Tibial nerve (tissue), 4 donors: ENCODE measurements around the gene KDM2A. TPM values are rescaled to one million over a fixed set of nuclear protein-coding genes. Genes with fewer than 3 reads are reported as not detected.
A peak's percentile ranks its signal among the peaks of the same experiment; 100 is the strongest.

Experiments used
- DNase-seq, 2 donors: peaks; one replicate each; pipeline ENCODE4 v3.0.0-alpha.2; 2019; ENCODE audit warnings: low spot score in 2 of 2
- H3K27ac ChIP-seq, 4 donors: fragments of 200-600 bp; sonication (generic) in 3 of 4; one replicate each; pipeline ENCODE4 v1.5.1; 2017 to 2019; ENCODE audit warnings: mild to moderate bottlenecking in 1 of 4
- H3K27me3 ChIP-seq, 2 donors: fragments of 200-600 bp; sonication (generic) in 1 of 2; one replicate each; pipeline versions ENCODE4 v1.5.1 to v1.6.0; 2017 to 2019
- H3K36me3 ChIP-seq, 3 donors: fragments of 200-600 bp; sonication (generic); one replicate each; pipeline ENCODE4 v1.5.1; 2018 to 2019
- H3K4me1 ChIP-seq, 4 donors: fragments of 200-600 bp; sonication (generic) in 3 of 4; one replicate each; pipeline ENCODE4 v1.5.1; 2017 to 2019
- H3K4me3 ChIP-seq, 4 donors: fragments of 200-600 bp; sonication (generic) in 3 of 4; one replicate each; pipeline ENCODE4 v1.5.1; 2017 to 2019; ENCODE audit warnings: mild to moderate bottlenecking in 1 of 4, moderate library complexity in 1 of 4
- H3K9me3 ChIP-seq, 4 donors: fragments of 200-600 bp; sonication (generic) in 3 of 4; one replicate each; pipeline ENCODE4 v1.5.1; 2017 to 2019
- EP300 ChIP-seq, 2 donors: sonication (generic); formaldehyde crosslinking; IDR thresholded peaks; one replicate each; pipeline ENCODE4 v1.6.1; 2017; ENCODE audit warnings: antibody characterized with exemption in 2 of 2, mild to moderate bottlenecking in 1 of 2
- POLR2A ChIP-seq, 2 donors: fragments of 450-650 bp; IDR thresholded peaks; one replicate each; pipeline ENCODE4 v1.6.1; 2017; ENCODE audit warnings: antibody characterized with exemption in 2 of 2, mild to moderate bottlenecking in 2 of 2, moderate library complexity in 2 of 2
- WGBS, 2 donors: methylation state at CpG; one replicate each; pipeline ENCODE4 v1.1.5; 2018; 5-methylcytosine and 5-hydroxymethylcytosine counted together
- total RNA-seq, 4 donors: library from RNA; depleted of rRNA; stranded (reverse); fragments of >200 nt; gene quantifications; one replicate each; pipeline ENCODE4 v1.1.0, GENCODE V29; 2016
- TF ChIP-seq, protein P1 (sequence below), 5 experiments: fragments of 200-600 bp in 3 of 5; fragments of 450-650 bp in 2 of 5; sonication (generic) in 3 of 5; IDR thresholded peaks; one replicate each; pipeline ENCODE4 v1.5.1; 2016 to 2019; ENCODE audit warnings: antibody characterized with exemption in 5 of 5, mild to moderate bottlenecking in 3 of 5, moderate library complexity in 2 of 5

Gene KDM2A
- total RNA-seq, 4 donors from 2014 or later, result 40.9 to 106 (median 67.4) TPM

DNA sequence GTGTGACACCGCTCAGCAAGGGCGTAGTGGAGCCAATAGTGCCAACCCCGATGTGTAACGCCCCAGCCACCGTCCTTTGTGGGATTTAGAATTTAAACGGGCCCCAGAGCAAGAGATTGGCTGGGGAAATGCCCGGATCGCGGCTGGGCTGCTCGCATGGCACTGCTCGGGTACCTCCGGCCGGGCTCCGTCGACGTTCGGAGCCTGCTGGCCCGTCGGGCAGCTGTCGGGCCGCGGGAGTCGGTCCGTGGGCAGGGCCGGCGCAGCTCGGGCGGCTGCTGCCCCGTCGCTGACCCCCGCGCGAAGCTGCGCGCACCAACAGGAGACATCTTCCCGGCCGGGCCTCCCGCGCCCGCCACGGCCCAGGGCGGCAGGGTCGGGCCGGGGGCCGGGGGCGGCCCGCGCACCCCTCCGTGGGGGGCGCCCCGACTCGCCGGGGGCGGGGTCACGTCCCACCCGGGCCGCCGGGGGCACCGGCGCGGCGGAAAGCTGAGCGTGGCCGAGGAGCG, 1.3 kb upstream of the KDM2A start:
- Histone ChIP-seq H3K27me3 (no peaks in the 10 kb centered on the region), H3K4me3 (peak overlapping the region in 3 of 4 donors; percentile 31 to 86 (median 86)), H3K27ac (peak overlapping the region; percentile 89 to 99 (median 98)), H3K36me3 (no peaks in the 10 kb centered on the region), H3K9me3 (no peaks in the 10 kb centered on the region), H3K4me1 (peaks cover 0 to 22% (median 8%) of the 10 kb centered on the region in 4 donors)
- TF ChIP-seq, protein P1, sequence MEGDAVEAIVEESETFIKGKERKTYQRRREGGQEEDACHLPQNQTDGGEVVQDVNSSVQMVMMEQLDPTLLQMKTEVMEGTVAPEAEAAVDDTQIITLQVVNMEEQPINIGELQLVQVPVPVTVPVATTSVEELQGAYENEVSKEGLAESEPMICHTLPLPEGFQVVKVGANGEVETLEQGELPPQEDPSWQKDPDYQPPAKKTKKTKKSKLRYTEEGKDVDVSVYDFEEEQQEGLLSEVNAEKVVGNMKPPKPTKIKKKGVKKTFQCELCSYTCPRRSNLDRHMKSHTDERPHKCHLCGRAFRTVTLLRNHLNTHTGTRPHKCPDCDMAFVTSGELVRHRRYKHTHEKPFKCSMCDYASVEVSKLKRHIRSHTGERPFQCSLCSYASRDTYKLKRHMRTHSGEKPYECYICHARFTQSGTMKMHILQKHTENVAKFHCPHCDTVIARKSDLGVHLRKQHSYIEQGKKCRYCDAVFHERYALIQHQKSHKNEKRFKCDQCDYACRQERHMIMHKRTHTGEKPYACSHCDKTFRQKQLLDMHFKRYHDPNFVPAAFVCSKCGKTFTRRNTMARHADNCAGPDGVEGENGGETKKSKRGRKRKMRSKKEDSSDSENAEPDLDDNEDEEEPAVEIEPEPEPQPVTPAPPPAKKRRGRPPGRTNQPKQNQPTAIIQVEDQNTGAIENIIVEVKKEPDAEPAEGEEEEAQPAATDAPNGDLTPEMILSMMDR (IDR thresholded peaks at IDR 0.05), result no peak
- TF ChIP-seq POLR2A (IDR thresholded peaks at IDR 0.05) (no peak), EP300 (IDR thresholded peaks at IDR 0.05) (no peak)
- DNase-seq, result no peak
- 21 to 22% methylated on average over 8 to 12 of the region's 65 CpGs for WGBS, 2 donors

- H3K27ac ChIP-seq, result peak overlapping the region; percentile 96 to 99 (median 98)
- H3K4me3 ChIP-seq, result peak overlapping the region; percentile 55 to 98 (median 86)
- WGBS, 2 donors, result 0 to 8% methylated on average over 8 to 30 of the region's 59 CpGs
- H3K9me3 ChIP-seq, result no peaks in the 10 kb centered on the region
- no peaks in the 10 kb centered on the region for H3K36me3 ChIP-seq
- H3K4me1 ChIP-seq, result peaks cover 0 to 28% (median 10%) of the 10 kb centered on the region in 4 donors
- H3K27me3 ChIP-seq, result no peaks in the 10 kb centered on the region
- no peak for DNase-seq
- no peak for TF ChIP-seq POLR2A (IDR thresholded peaks at IDR 0.05)
- TF ChIP-seq, protein P1 (IDR thresholded peaks at IDR 0.05), result peak in 1 of 5 experiments; percentile 7
Observed at GRCh38 chr11:67118181-67118766, 789 bp upstream of the KDM2A start.

DNA sequence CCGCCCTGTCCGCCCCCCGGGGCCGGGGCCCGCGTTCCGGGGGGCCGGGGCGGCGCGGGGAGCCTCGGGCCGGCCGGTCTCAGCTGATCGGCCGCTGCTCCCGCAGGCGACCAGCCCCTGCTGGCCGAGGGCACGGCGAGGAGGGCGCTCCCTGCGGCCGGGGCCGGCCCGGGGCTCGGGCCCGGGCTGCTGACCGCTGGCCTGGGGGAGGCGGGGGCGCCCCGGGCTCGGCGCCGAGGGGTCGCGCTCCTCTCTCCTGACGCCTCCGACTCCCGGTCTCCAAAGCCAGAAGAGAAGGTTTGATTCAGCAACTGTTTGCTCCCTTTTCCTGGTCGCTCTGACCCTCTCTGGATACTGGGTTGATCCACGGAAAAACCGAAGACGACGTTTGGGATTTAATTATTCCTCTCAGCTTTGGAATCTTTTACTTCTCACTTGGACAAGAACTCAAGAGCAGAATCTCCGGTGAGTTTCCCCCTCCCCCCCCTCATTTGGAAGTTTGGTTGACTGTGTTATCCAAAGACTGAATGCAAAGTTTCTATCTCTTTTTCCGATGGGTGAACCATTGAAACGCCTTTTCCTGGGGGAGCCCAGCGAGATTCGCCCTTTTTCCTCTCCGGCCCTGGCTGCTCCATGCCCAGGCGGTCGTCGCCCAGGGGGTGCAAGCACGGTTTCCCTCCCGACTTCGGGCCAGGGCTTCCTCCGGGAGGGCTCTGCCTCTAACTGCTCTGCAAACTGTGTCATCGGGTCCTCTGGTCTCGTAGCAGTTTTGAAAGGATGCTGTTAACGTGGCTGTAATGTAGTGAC, 725 bp downstream of the KDM2A start:
- H3K4me3 ChIP-seq, result peak overlapping the region; percentile 86 to 98 (median 88)
- H3K27me3 ChIP-seq, result no peaks in the 10 kb centered on the region
- peak in 1 of 2 donors; percentile 36 for DNase-seq
- H3K4me1 ChIP-seq, result peaks cover 0 to 38% (median 14%) of the 10 kb centered on the region in 4 donors
- H3K9me3 ChIP-seq, result no peaks in the 10 kb centered on the region
- TF ChIP-seq EP300 (IDR thresholded peaks at IDR 0.05) (no peak), POLR2A (IDR thresholded peaks at IDR 0.05) (no peak)
- TF ChIP-seq, protein P1 (IDR thresholded peaks at IDR 0.05), result peak in 3 of 5 experiments; percentile 14 to 34 (median 23)
- H3K36me3 ChIP-seq, result peaks cover 0 to 9% (median 0%) of the 10 kb centered on the region in 3 donors
- peak overlapping the region; percentile 96 to 100 (median 99) for H3K27ac ChIP-seq
- WGBS, 2 donors, result 0 to 1% methylated on average over 23 of the region's 61 CpGs

GRCh38 chr11:67120456-67120855, 1.4 kb downstream of the KDM2A start:
- Histone ChIP-seq H3K36me3 (peaks cover 0 to 10% (median 0%) of the 10 kb centered on the region in 3 donors), H3K9me3 (no peaks in the 10 kb centered on the region), H3K4me3 (peak overlapping the region; percentile 86 to 98 (median 88)), H3K4me1 (peaks cover 0 to 38% (median 14%) of the 10 kb centered on the region in 4 donors), H3K27ac (peak overlapping the region; percentile 91 to 99 (median 98)), H3K27me3 (no peaks in the 10 kb centered on the region)
- no peak for DNase-seq
- 1% methylated on average over 12 of the region's 12 CpGs for WGBS, 2 donors
- TF ChIP-seq, protein P1 (IDR thresholded peaks at IDR 0.05), result no peak
- TF ChIP-seq POLR2A (IDR thresholded peaks at IDR 0.05), result no peak
- TF ChIP-seq EP300 (IDR thresholded peaks at IDR 0.05), result no peak
